ENCODE results near the gene UBR3. TPM values are rescaled to one million over a fixed set of nuclear protein-coding genes. Genes with fewer than 3 reads are reported as not detected.

Gene UBR3
- total and polyA plus RNA-seq, 2 of the 4 experiments (the other 2 are of a cell fraction), result 10.0 to 33.9 TPM

DNA sequence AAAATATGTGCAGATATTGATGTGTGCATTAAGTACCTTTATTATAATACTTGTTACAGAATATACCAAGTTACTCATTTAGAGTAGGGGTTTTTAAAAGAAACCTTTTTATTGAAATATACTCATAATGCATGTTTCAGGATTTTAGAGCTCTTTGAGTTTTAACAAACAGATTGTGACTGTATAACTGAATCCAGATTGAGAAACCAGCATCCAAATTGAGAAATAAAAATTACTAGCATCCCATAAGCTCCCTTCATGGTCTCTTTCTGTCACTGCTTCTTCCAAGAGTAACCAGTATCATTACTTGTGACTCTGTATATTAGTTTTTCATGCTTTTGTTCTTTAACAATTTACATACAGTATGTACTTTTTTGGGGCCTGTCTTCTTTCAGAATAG lies 156.9 kb downstream of the UBR3 start:
- H3K14ac ChIP-seq (replicated peaks; ENCODE audit: low read depth, low read length), result no peak overlapping the region
- no peak overlapping the region for H2AK5ac ChIP-seq (ENCODE audit: low read depth, low read length)
- no peak overlapping the region for H3K27ac ChIP-seq (ENCODE audit: insufficient read depth, low read length)
- H3K23ac ChIP-seq (ENCODE audit: low read depth, low read length), result no peak overlapping the region
- no peaks in the 10 kb centered on the region; a peak in 1 of 4 replicates for H3K79me1 ChIP-seq (ENCODE audit: low read depth in 1 of 2, low read length in 2 of 2)
- H2BK15ac ChIP-seq (ENCODE audit: low read depth, low read length), result no peak overlapping the region
- H3K9ac ChIP-seq (ENCODE audit: low read depth, low read length), result no peak overlapping the region
- no peak overlapping the region for H2BK5ac ChIP-seq (ENCODE audit: low read depth, low read length, poor library complexity, severe bottlenecking)
- intact Hi-C loops (cut with micrococcal nuclease), result no loop called here
- no peak overlapping the region for H2BK120ac ChIP-seq (ENCODE audit: low read depth, low read length)
- dilution Hi-C loops (cut with HindIII; ENCODE audit: low sequenced_read_pairs, unreplicated experiment), result no loop called here
- H3K27me3 ChIP-seq (ENCODE audit: control insufficient read depth, insufficient read depth, low read length), result no peaks in the 10 kb centered on the region
- H3K9me3 ChIP-seq (ENCODE audit: control insufficient read depth, insufficient read depth, low read length), result no peaks in the 10 kb centered on the region
- no peaks in the 10 kb centered on the region for H4K20me1 ChIP-seq (ENCODE audit: insufficient read depth, low read length)
- BruUV-seq (replicated peaks), result no TSS peak
- H3K4me1 ChIP-seq (ENCODE audit: control insufficient read depth, insufficient read depth, low read length), result no peaks in the 10 kb centered on the region
- in situ Hi-C loops (cut with MboI; ENCODE audit: low sequenced_read_pairs), result no loop called here
- ATAC-seq (ENCODE audit: low read depth) (no peak), DNase-seq (no peak)
- no peak overlapping the region for H2BK20ac ChIP-seq (ENCODE audit: low read depth, low read length)
- no peak overlapping the region for H3K18ac ChIP-seq (ENCODE audit: low read depth, low read length)
- H3K4me3 ChIP-seq (ENCODE audit: insufficient read depth, low read depth, low read length), result no peak overlapping the region
- no peaks in the 10 kb centered on the region for H3K36me3 ChIP-seq (ENCODE audit: control insufficient read depth, insufficient read depth, low read length)
- H4K91ac ChIP-seq (ENCODE audit: insufficient read depth, low read depth, low read length), result no peak overlapping the region
- no peak overlapping the region for H2AFZ ChIP-seq (replicated peaks; ENCODE audit: low read length, poor library complexity)
- POLR2A ChIA-PET (ENCODE audit: unreplicated experiment), result no interaction called here
- TF ChIP-seq, protein P1, sequence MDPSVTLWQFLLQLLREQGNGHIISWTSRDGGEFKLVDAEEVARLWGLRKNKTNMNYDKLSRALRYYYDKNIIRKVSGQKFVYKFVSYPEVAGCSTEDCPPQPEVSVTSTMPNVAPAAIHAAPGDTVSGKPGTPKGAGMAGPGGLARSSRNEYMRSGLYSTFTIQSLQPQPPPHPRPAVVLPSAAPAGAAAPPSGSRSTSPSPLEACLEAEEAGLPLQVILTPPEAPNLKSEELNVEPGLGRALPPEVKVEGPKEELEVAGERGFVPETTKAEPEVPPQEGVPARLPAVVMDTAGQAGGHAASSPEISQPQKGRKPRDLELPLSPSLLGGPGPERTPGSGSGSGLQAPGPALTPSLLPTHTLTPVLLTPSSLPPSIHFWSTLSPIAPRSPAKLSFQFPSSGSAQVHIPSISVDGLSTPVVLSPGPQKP (IDR thresholded peaks at IDR 0.05; ENCODE audit: borderline replicate concordance, low read depth, low read length), result no peak
- TF ChIP-seq RFX5 (IDR thresholded peaks at IDR 0.05; ENCODE audit: low read depth, low read length) (no peak), FOS (IDR thresholded peaks at IDR 0.05; ENCODE audit: low read depth, low read length) (no peak), NFE2L2 (IDR thresholded peaks at IDR 0.05; ENCODE audit: low read depth, low read length) (no peak), POLR2A (IDR thresholded peaks at IDR 0.05; ENCODE audit: low read depth, low read length) (no peak), SMC3 (IDR thresholded peaks at IDR 0.05; ENCODE audit: low read depth, low read length) (no peak), MAFK (IDR thresholded peaks at IDR 0.05; ENCODE audit: low read depth, low read length) (no peak)
- TF ChIP-seq, protein P2, sequence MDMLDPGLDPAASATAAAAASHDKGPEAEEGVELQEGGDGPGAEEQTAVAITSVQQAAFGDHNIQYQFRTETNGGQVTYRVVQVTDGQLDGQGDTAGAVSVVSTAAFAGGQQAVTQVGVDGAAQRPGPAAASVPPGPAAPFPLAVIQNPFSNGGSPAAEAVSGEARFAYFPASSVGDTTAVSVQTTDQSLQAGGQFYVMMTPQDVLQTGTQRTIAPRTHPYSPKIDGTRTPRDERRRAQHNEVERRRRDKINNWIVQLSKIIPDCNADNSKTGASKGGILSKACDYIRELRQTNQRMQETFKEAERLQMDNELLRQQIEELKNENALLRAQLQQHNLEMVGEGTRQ (IDR thresholded peaks at IDR 0.05; ENCODE audit: low read depth, low read length), result no peak
- no peak overlapping the region for H3K4ac ChIP-seq (ENCODE audit: low read depth, low read length)
- H3K9me1 ChIP-seq (ENCODE audit: insufficient read depth, low read length), result no peaks in the 10 kb centered on the region
- no peak overlapping the region for H2AK9ac ChIP-seq (replicated peaks; ENCODE audit: low read depth, low read length, poor library complexity)
- no peak overlapping the region for H4K5ac ChIP-seq (ENCODE audit: low read depth, low read length)
- no peak overlapping the region for H3K4me2 ChIP-seq (ENCODE audit: low read depth, low read length)
- CTCF ChIA-PET, result interaction anchor here (0.6 kb wide), 1 partner anchor 163 kb away, joined by 3 read pairs; no protein-coding TSS in a partner anchor
- H3K56ac ChIP-seq (ENCODE audit: extremely low read depth, insufficient read depth, low read length), result no peak overlapping the region
- H4K8ac ChIP-seq (ENCODE audit: low read depth in 2 of 2, low read length in 2 of 2), result no peak overlapping the region
